ENCODE data around the gene SMG9.

- TF ChIP-seq, protein P1, sequence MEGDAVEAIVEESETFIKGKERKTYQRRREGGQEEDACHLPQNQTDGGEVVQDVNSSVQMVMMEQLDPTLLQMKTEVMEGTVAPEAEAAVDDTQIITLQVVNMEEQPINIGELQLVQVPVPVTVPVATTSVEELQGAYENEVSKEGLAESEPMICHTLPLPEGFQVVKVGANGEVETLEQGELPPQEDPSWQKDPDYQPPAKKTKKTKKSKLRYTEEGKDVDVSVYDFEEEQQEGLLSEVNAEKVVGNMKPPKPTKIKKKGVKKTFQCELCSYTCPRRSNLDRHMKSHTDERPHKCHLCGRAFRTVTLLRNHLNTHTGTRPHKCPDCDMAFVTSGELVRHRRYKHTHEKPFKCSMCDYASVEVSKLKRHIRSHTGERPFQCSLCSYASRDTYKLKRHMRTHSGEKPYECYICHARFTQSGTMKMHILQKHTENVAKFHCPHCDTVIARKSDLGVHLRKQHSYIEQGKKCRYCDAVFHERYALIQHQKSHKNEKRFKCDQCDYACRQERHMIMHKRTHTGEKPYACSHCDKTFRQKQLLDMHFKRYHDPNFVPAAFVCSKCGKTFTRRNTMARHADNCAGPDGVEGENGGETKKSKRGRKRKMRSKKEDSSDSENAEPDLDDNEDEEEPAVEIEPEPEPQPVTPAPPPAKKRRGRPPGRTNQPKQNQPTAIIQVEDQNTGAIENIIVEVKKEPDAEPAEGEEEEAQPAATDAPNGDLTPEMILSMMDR (IDR thresholded peaks at IDR 0.05; ENCODE audit: low read depth, low read length, poor library complexity, severe bottlenecking), result no peak
- no peak for TF ChIP-seq EZH2phosphoT487 (IDR thresholded peaks at IDR 0.05; ENCODE audit: borderline replicate concordance, low read length)
These were observed 61.9 kb downstream of the SMG9 start for GRCh38 chr19:43692877-43693276.
